ENCODE measurements around the gene EMP1.

The EMP1 gene

GRCh38 chr12:13196130-13196921 lies at the start of gene EMP1:
Gene EMP1 (plus strand): TSS chr12:13196726. CDS start chr12:13211511, 14,785 bp downstream.
- peak; percentile 99 for DNase-seq (ENCODE audit: low read depth in 2 of 2)

GRCh38 chr12:13147688-13148484 lies 48.6 kb upstream of the EMP1 start:
- no peak for DNase-seq (ENCODE audit: low read depth in 2 of 2)

GRCh38 chr12:13148485-13148847 lies 48.1 kb upstream of the EMP1 start:
- no peak for DNase-seq (ENCODE audit: low read depth in 2 of 2)

GRCh38 chr12:13149411-13149810 lies 47.1 kb upstream of the EMP1 start:
- DNase-seq (ENCODE audit: low read depth in 2 of 2) = no peak

GRCh38 chr12:13152281-13152680 lies 44.2 kb upstream of the EMP1 start:
- no peak for DNase-seq (ENCODE audit: low read depth in 2 of 2)

GRCh38 chr12:13152756-13153155 lies 43.8 kb upstream of the EMP1 start:
- DNase-seq (ENCODE audit: low read depth in 2 of 2) = no peak

GRCh38 chr12:13153180-13153579 lies 43.3 kb upstream of the EMP1 start:
- DNase-seq (ENCODE audit: low read depth in 2 of 2) = no peak

- no peak for DNase-seq (ENCODE audit: low read depth in 2 of 2)
Measured at GRCh38 chr12:13154027-13154538, 42.4 kb upstream of the EMP1 start.

GRCh38 chr12:13154831-13155230 lies 41.7 kb upstream of the EMP1 start:
- no peak for DNase-seq (ENCODE audit: low read depth in 2 of 2)

- no peak for DNase-seq (ENCODE audit: low read depth in 2 of 2)
Measured at GRCh38 chr12:13156277-13156676, 40.2 kb upstream of the EMP1 start.

GRCh38 chr12:13161172-13161571 lies 35.4 kb upstream of the EMP1 start:
- DNase-seq (ENCODE audit: low read depth in 2 of 2) = no peak

GRCh38 chr12:13162904-13163303 lies 33.6 kb upstream of the EMP1 start:
- DNase-seq (ENCODE audit: low read depth in 2 of 2) = no peak

GRCh38 chr12:13163868-13164635 lies 32.5 kb upstream of the EMP1 start:
- DNase-seq (ENCODE audit: low read depth in 2 of 2) = no peak

- DNase-seq (ENCODE audit: low read depth in 2 of 2) = no peak
Measured at GRCh38 chr12:13164921-13165616, 31.5 kb upstream of the EMP1 start.

- no peak for DNase-seq (ENCODE audit: low read depth in 2 of 2)
Measured at GRCh38 chr12:13165617-13166041, 30.9 kb upstream of the EMP1 start.

GRCh38 chr12:13167226-13167625 lies 29.3 kb upstream of the EMP1 start:
- DNase-seq (ENCODE audit: low read depth in 2 of 2) = no peak

- DNase-seq (ENCODE audit: low read depth in 2 of 2) = no peak
Measured at GRCh38 chr12:13167906-13168305, 28.6 kb upstream of the EMP1 start.

GRCh38 chr12:13169272-13169671 lies 27.3 kb upstream of the EMP1 start:
- DNase-seq (ENCODE audit: low read depth in 2 of 2) = no peak

GRCh38 chr12:13170892-13171490 lies 25.5 kb upstream of the EMP1 start:
- DNase-seq (ENCODE audit: low read depth in 2 of 2) = no peak

- DNase-seq (ENCODE audit: low read depth in 2 of 2) = no peak
Measured at GRCh38 chr12:13171921-13172859, 24.3 kb upstream of the EMP1 start.
